Measurements from ENCODE around the gene TET1. TPM values are rescaled to one million over a fixed set of nuclear protein-coding genes. Genes with fewer than 3 reads are reported as not detected.

TET1 gene
- total RNA-seq, 1 experiment from 2014 or later, result 2.3 TPM

DNA sequence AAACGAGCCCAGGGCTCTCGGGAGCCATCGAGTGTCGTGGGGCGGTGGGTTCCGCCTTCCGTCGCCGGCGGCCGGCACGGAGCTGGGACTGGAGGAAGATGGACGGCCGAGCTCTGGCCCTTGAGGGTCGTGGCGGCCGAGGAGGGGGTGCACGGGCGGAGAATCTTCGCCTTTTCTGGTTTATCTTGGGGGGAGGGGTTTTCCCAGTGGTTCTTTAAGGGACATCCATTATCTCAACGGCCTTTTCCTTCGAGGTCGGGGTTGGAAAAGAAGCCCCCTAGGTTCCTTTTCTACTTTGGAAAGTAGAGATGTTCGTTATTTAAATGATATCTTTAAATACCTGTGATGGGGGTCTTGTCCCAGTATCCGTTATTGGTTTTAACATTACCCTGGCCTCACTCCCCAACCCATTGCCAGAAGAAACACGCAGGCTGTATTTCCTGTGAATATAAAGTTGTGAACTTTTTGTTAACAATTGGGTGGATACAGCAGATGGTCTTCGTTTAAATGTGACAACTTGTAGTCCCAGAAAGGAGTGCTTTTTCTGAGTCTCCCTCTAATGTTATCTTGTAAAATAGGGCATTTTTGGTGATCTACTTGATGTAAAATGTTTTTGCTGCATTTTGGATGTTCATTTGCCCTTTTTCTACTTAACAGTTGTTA lies 161.7 kb downstream of the TET1 start:
- peak overlapping the region; percentile 95 for H3K27ac ChIP-seq (ENCODE audit: low read length)
- no peak for TF ChIP-seq TCF7L2 (IDR thresholded peaks at IDR 0.05; ENCODE audit: low read depth, low read length)
- no peak for TF ChIP-seq POLR2AphosphoS5 (IDR thresholded peaks at IDR 0.05; ENCODE audit: low read depth, low read length)
- TF ChIP-seq, protein P1, sequence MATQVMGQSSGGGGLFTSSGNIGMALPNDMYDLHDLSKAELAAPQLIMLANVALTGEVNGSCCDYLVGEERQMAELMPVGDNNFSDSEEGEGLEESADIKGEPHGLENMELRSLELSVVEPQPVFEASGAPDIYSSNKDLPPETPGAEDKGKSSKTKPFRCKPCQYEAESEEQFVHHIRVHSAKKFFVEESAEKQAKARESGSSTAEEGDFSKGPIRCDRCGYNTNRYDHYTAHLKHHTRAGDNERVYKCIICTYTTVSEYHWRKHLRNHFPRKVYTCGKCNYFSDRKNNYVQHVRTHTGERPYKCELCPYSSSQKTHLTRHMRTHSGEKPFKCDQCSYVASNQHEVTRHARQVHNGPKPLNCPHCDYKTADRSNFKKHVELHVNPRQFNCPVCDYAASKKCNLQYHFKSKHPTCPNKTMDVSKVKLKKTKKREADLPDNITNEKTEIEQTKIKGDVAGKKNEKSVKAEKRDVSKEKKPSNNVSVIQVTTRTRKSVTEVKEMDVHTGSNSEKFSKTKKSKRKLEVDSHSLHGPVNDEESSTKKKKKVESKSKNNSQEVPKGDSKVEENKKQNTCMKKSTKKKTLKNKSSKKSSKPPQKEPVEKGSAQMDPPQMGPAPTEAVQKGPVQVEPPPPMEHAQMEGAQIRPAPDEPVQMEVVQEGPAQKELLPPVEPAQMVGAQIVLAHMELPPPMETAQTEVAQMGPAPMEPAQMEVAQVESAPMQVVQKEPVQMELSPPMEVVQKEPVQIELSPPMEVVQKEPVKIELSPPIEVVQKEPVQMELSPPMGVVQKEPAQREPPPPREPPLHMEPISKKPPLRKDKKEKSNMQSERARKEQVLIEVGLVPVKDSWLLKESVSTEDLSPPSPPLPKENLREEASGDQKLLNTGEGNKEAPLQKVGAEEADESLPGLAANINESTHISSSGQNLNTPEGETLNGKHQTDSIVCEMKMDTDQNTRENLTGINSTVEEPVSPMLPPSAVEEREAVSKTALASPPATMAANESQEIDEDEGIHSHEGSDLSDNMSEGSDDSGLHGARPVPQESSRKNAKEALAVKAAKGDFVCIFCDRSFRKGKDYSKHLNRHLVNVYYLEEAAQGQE (IDR thresholded peaks at IDR 0.05; ENCODE audit: insufficient read depth in 1 of 2, low read depth in 2 of 2, low read length in 1 of 2), result no peak
- TF ChIP-seq SIN3A (IDR thresholded peaks at IDR 0.05; ENCODE audit: borderline replicate concordance, insufficient read depth, low read depth, low read length), result no peak
- no peak for TF ChIP-seq CTCF (IDR thresholded peaks at IDR 0.05)
- H3K9me3 ChIP-seq (ENCODE audit: control insufficient read depth, insufficient read depth, low read depth, low read length), result no peaks in the 10 kb centered on the region
- ChIA-PET POLR2A (interaction anchor here (0.5 kb wide), 1 partner anchor 66 kb away, joined by 4 read pairs; no protein-coding TSS in a partner anchor), CTCF (no interaction called here)
- intact Hi-C loops (cut with micrococcal nuclease; ENCODE audit: unreplicated experiment), result no loop called here
- peaks cover 12% of the 10 kb centered on the region for H3K36me3 ChIP-seq (ENCODE audit: control insufficient read depth, insufficient read depth, low read length)
- DNase-seq (ENCODE audit: low read depth, low spot score) (no peak), ATAC-seq (peak; percentile 10; the same call in 1 of the 2 replicates)
- no peaks in the 10 kb centered on the region for H3K27me3 ChIP-seq (ENCODE audit: control insufficient read depth, insufficient read depth, low read length)
- H3K4me1 ChIP-seq (ENCODE audit: control insufficient read depth, insufficient read depth, low read length), result no peaks in the 10 kb centered on the region
- in situ Hi-C loops (cut with HindIII; ENCODE audit: low pct_unique_long_range_greater_than_20kb, low sequenced_read_pairs), result no loop called here
- peak overlapping the region; percentile 84 to 92 for H3K4me3 ChIP-seq (ENCODE audit: low read depth in 2 of 2, low read length in 2 of 2)
- BruUV-seq (replicated peaks), result TSS peak; percentile 90

DNA sequence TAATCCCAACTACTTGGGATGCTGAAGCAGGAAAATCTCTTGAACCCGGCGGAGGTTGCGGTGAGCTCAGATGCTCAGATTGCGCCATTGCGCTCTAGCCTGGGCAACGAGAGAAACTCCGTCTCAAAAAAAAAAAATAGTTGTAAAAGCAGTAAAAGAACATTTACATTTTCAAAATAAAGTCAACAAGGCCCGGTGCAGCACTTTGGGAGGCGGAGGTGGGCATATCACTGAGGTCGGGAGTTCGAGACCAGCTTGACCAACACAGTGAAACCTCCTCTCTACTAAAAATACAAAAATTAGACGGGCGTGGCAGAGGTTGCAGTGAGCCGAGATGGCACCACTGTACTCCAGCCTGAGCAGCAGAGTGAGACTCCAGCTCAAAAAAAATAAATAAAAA lies 164.9 kb downstream of the TET1 start:
- ATAC-seq (no peak), DNase-seq (ENCODE audit: low read depth, low spot score) (no peak)
- Histone ChIP-seq H3K27me3 (ENCODE audit: control insufficient read depth, insufficient read depth, low read length) (no peaks in the 10 kb centered on the region), H3K27ac (ENCODE audit: low read length) (no peak overlapping the region), H3K4me3 (ENCODE audit: low read depth in 2 of 2, low read length in 2 of 2) (no peak overlapping the region), H3K36me3 (ENCODE audit: control insufficient read depth, insufficient read depth, low read length) (peaks cover 20% of the 10 kb centered on the region), H3K4me1 (ENCODE audit: control insufficient read depth, insufficient read depth, low read length) (no peaks in the 10 kb centered on the region; the same call in 1 of the 2 replicates), H3K9me3 (ENCODE audit: control insufficient read depth, insufficient read depth, low read depth, low read length) (no peaks in the 10 kb centered on the region)
- BruUV-seq (replicated peaks), result TSS peak; percentile 7
- CTCF ChIA-PET, result no interaction called here
- TF ChIP-seq SIN3A (IDR thresholded peaks at IDR 0.05; ENCODE audit: borderline replicate concordance, insufficient read depth, low read depth, low read length) (no peak), TCF7L2 (IDR thresholded peaks at IDR 0.05; ENCODE audit: low read depth, low read length) (no peak), POLR2AphosphoS5 (IDR thresholded peaks at IDR 0.05; ENCODE audit: low read depth, low read length) (no peak), CTCF (IDR thresholded peaks at IDR 0.05) (no peak)
- TF ChIP-seq, protein P1 (IDR thresholded peaks at IDR 0.05; ENCODE audit: insufficient read depth in 1 of 2, low read depth in 2 of 2, low read length in 1 of 2), result no peak
- POLR2A ChIA-PET, result no interaction called here
- in situ Hi-C loops (cut with HindIII; ENCODE audit: low pct_unique_long_range_greater_than_20kb, low sequenced_read_pairs) (no loop called here), intact Hi-C loops (cut with micrococcal nuclease; ENCODE audit: unreplicated experiment) (no loop called here)

Measured in Panc1 (cell line).